ENCODE results near the gene HIGD1B. TPM values are rescaled to one million over a fixed set of nuclear protein-coding genes. Genes with fewer than 3 reads are reported as not detected.

Gene HIGD1B
- total RNA-seq, 1 experiment from 2014 or later = not detected

GRCh38 chr17:44807093-44807816 is 40.4 kb upstream of the HIGD1B start:
- Histone ChIP-seq H3K79me2 (ENCODE audit: insufficient read depth, low read length) (peaks cover 99% of the 10 kb centered on the region), H3K4me2 (ENCODE audit: low read length) (no peak overlapping the region), H3K27me3 (ENCODE audit: insufficient read depth, low read length) (no peaks in the 10 kb centered on the region), H2AFZ (ENCODE audit: low read depth, low read length, poor library complexity, severe bottlenecking) (no peak overlapping the region), H3K4me1 (ENCODE audit: control insufficient read depth in 1 of 2, insufficient read depth in 2 of 2, low read length in 2 of 2) (peaks cover 3 to 22% of the 10 kb centered on the region in 2 experiments; a peak in 2 of 4 replicates), H3K36me3 (ENCODE audit: control insufficient read depth in 1 of 2, insufficient read depth in 2 of 2, low read length in 2 of 2) (peaks cover 22 to 31% of the 10 kb centered on the region in 2 experiments), H3K9me3 (ENCODE audit: control insufficient read depth in 1 of 2, insufficient read depth in 1 of 2, low read depth in 1 of 2, low read length in 2 of 2) (no peaks in the 10 kb centered on the region), H3K9ac (ENCODE audit: low read length) (no peak overlapping the region), H3K27ac (ENCODE audit: low read depth, low read length) (no peak overlapping the region), H3K4me3 (replicated peaks in 1 of 2; ENCODE audit: low read depth in 1 of 2, low read length in 2 of 2) (no peak overlapping the region), H3K9me2 (ENCODE audit: insufficient read depth) (no peaks in the 10 kb centered on the region), H4K20me1 (ENCODE audit: insufficient read depth) (peaks cover 6% of the 10 kb centered on the region; the same call in 1 of the 2 replicates)
- intact Hi-C loops (cut with micrococcal nuclease) = no loop called here
- ATAC-seq = no peak
- BruUV-seq (replicated peaks) = no TSS peak
- TF ChIP-seq CBX3 (IDR thresholded peaks at IDR 0.05; ENCODE audit: low read depth) (no peak), CEBPB (IDR thresholded peaks at IDR 0.05; ENCODE audit: low read depth) (no peak)
- CTCF ChIA-PET = interaction anchor here (1.0 kb wide), 1 partner anchor 28 kb away, joined by 4 read pairs; no protein-coding TSS in a partner anchor
- POLR2A ChIA-PET = no interaction called here
- RAD21 ChIA-PET (ENCODE audit: low non-redundant PET in 1 of 2, low total read pairs in 2 of 2, uncharacterized antibody in 2 of 2, unreplicated experiment in 2 of 2) = no interaction called here
- no peak for DNase-seq (ENCODE audit: low read depth, low spot score)

- DNase-seq (ENCODE audit: low read depth, low spot score) (no peak), ATAC-seq (no peak)
- Histone ChIP-seq H3K27me3 (ENCODE audit: insufficient read depth, low read length) (no peaks in the 10 kb centered on the region), H2AFZ (ENCODE audit: low read depth, low read length, poor library complexity, severe bottlenecking) (no peak overlapping the region), H3K27ac (ENCODE audit: low read depth, low read length) (no peak overlapping the region), H3K4me1 (ENCODE audit: control insufficient read depth in 1 of 2, insufficient read depth in 2 of 2, low read length in 2 of 2) (peaks cover 4 to 27% of the 10 kb centered on the region in 2 experiments), H3K79me2 (ENCODE audit: insufficient read depth, low read length) (peaks cover 99% of the 10 kb centered on the region), H3K4me2 (ENCODE audit: low read length) (no peak overlapping the region), H3K4me3 (replicated peaks in 1 of 2; ENCODE audit: low read depth in 1 of 2, low read length in 2 of 2) (no peak overlapping the region), H3K9ac (ENCODE audit: low read length) (no peak overlapping the region), H3K9me3 (ENCODE audit: control insufficient read depth in 1 of 2, insufficient read depth in 1 of 2, low read depth in 1 of 2, low read length in 2 of 2) (no peaks in the 10 kb centered on the region), H4K20me1 (ENCODE audit: insufficient read depth) (peaks cover 6% of the 10 kb centered on the region; the same call in 1 of the 2 replicates), H3K9me2 (ENCODE audit: insufficient read depth) (no peaks in the 10 kb centered on the region), H3K36me3 (ENCODE audit: control insufficient read depth in 1 of 2, insufficient read depth in 2 of 2, low read length in 2 of 2) (peaks cover 20 to 26% of the 10 kb centered on the region in 2 experiments)
- ChIA-PET RAD21 (ENCODE audit: low non-redundant PET in 1 of 2, low total read pairs in 2 of 2, uncharacterized antibody in 2 of 2, unreplicated experiment in 2 of 2) (no interaction called here), POLR2A (no interaction called here), CTCF (interaction anchor here (1.0 kb wide), 1 partner anchor 28 kb away, joined by 4 read pairs; no protein-coding TSS in a partner anchor)
- intact Hi-C loops (cut with micrococcal nuclease) = no loop called here
- BruUV-seq (replicated peaks) = no TSS peak
- TF ChIP-seq TCF7L2 (IDR thresholded peaks at IDR 0.05; ENCODE audit: borderline replicate concordance, extremely low read depth, insufficient read depth, insufficient read length) (no peak), SRF (IDR thresholded peaks at IDR 0.05; ENCODE audit: low read depth) (no peak), REST (IDR thresholded peaks at IDR 0.05; ENCODE audit: low read depth) (no peak), SIN3A (IDR thresholded peaks at IDR 0.05; ENCODE audit: low read depth) (no peak), POLR2A (IDR thresholded peaks at IDR 0.05; ENCODE audit: borderline replicate concordance, extremely low read depth, insufficient read depth, insufficient read length) (no peak), JUND (IDR thresholded peaks at IDR 0.05) (no peak), YY1 (IDR thresholded peaks at IDR 0.05; ENCODE audit: extremely low read depth, insufficient replicate concordance, low read depth, low read length) (no peak), SP1 (IDR thresholded peaks at IDR 0.05; ENCODE audit: low read depth) (no peak), EZH2phosphoT487 (IDR thresholded peaks at IDR 0.05; ENCODE audit: borderline replicate concordance) (no peak), CEBPB (IDR thresholded peaks at IDR 0.05; ENCODE audit: low read depth) (no peak), POLR2AphosphoS5 (IDR thresholded peaks at IDR 0.05; ENCODE audit: low read depth, low read length) (no peak), MAX (IDR thresholded peaks at IDR 0.05) (no peak), ZFX (IDR thresholded peaks at IDR 0.05) (no peak), EZH2 (IDR thresholded peaks at IDR 0.05) (no peak), ELF1 (IDR thresholded peaks at IDR 0.05; ENCODE audit: borderline replicate concordance, low read depth) (no peak)
Observed at GRCh38 chr17:44807817-44808155, 39.9 kb upstream of the HIGD1B start.

Measured in HCT116 (cell line).